Measurements from ENCODE around the gene STOX2.

DNA sequence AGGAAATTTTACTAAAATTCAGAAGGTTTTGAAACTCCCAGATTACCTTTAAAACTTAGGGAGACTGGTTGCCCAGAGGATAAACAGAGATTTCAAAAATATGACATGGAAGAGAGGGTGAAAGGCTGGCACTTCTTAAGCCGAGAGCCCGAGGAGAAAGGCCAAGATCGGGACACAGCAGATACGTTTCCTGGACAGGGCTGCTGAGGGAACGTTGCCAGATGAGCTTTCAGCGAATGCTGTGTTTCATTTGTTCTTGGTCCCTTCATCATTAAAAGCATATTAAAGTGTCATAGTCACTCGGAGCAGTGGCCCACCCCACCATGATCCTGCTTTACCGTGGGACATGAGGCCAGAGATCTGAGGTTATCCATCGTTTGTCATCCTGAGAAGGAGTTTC lies 37.9 kb upstream of the STOX2 start:
- TF ChIP-seq, protein P1, sequence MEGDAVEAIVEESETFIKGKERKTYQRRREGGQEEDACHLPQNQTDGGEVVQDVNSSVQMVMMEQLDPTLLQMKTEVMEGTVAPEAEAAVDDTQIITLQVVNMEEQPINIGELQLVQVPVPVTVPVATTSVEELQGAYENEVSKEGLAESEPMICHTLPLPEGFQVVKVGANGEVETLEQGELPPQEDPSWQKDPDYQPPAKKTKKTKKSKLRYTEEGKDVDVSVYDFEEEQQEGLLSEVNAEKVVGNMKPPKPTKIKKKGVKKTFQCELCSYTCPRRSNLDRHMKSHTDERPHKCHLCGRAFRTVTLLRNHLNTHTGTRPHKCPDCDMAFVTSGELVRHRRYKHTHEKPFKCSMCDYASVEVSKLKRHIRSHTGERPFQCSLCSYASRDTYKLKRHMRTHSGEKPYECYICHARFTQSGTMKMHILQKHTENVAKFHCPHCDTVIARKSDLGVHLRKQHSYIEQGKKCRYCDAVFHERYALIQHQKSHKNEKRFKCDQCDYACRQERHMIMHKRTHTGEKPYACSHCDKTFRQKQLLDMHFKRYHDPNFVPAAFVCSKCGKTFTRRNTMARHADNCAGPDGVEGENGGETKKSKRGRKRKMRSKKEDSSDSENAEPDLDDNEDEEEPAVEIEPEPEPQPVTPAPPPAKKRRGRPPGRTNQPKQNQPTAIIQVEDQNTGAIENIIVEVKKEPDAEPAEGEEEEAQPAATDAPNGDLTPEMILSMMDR (IDR thresholded peaks at IDR 0.05 in 8 of 11, conservative IDR thresholded peaks at IDR 0.05 in 3 of 11): no peak
- TF ChIP-seq POLR2AphosphoS5 (IDR thresholded peaks at IDR 0.05) (no peak), POLR2A (IDR thresholded peaks at IDR 0.05) (no peak)
